A549 (cell line): ENCODE data around the gene CEACAM16.

Experiments
- CEBPB ChIP-seq, 2 experiments: fragments of >200 bp in 1 of 2; sonication (Bioruptor Twin) in 1 of 2; formaldehyde crosslinking in 1 of 2; IDR thresholded peaks; 2 replicates each; pipeline ENCODE4 v1.6.1; 2012 to 2016
- JUN ChIP-seq, 2 experiments: fragments of >200 bp; sonication (Bioruptor Twin); formaldehyde crosslinking; IDR thresholded peaks; 2 replicates in 1 of 2; 3 replicates in 1 of 2; pipeline ENCODE4 v1.6.1; 2016 to 2017
- POLR2A ChIP-seq: IDR thresholded peaks from 2 replicates; pipeline ENCODE4 v1.6.1; 2012; ENCODE audit warnings: mild to moderate bottlenecking, low read length
- RNF2 ChIP-seq: fragments of 200-600 bp; sonication (generic); IDR thresholded peaks from 2 replicates; pipeline ENCODE4 v1.6.1; 2016; ENCODE audit warnings: low read depth, mild to moderate bottlenecking, antibody characterized with exemption, moderate library complexity, borderline replicate concordance
- ZC3H11A ChIP-seq: fragments of 450-650 bp; IDR thresholded peaks from 2 replicates; pipeline ENCODE4 v1.6.1; 2014; ENCODE audit warnings: antibody characterized with exemption, mild to moderate bottlenecking
- ZFP36 ChIP-seq: fragments of 450-650 bp; IDR thresholded peaks from 2 replicates; pipeline ENCODE4 v1.6.1; 2014; ENCODE audit warnings: borderline replicate concordance; ENCODE audit not compliant: partially characterized antibody
- TF ChIP-seq, protein P1 (sequence below): fragments of >200 bp; sonication (Bioruptor Twin); formaldehyde crosslinking; IDR thresholded peaks from 3 replicates; pipeline ENCODE4 v1.5.1; 2016
- TF ChIP-seq, protein P2 (sequence below): IDR thresholded peaks from 2 replicates; pipeline ENCODE4 v1.6.1; 2012

DNA sequence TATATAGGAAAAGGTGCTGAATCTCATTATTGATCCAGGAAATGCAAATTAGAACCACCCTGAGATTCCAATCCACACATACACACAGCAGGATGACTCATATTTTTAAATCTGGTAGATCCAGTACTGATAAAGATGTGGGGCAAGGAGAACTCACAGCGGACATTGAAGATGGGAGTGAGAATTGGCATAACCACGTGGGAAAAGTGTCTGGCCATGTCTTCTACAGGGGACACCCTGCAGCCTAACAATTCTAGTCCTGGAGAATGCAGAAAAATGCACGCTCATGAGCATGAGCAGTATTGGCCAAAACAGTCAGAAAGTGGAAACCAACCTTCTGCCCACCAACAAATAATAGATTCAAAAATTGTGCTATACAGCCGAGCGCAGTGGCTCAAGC is 36.1 kb downstream of the CEACAM16 start:
- no peak for TF ChIP-seq POLR2A
- TF ChIP-seq CEBPB (IDR thresholded peaks at IDR 0.05) = no peak
- TF ChIP-seq, protein P1, sequence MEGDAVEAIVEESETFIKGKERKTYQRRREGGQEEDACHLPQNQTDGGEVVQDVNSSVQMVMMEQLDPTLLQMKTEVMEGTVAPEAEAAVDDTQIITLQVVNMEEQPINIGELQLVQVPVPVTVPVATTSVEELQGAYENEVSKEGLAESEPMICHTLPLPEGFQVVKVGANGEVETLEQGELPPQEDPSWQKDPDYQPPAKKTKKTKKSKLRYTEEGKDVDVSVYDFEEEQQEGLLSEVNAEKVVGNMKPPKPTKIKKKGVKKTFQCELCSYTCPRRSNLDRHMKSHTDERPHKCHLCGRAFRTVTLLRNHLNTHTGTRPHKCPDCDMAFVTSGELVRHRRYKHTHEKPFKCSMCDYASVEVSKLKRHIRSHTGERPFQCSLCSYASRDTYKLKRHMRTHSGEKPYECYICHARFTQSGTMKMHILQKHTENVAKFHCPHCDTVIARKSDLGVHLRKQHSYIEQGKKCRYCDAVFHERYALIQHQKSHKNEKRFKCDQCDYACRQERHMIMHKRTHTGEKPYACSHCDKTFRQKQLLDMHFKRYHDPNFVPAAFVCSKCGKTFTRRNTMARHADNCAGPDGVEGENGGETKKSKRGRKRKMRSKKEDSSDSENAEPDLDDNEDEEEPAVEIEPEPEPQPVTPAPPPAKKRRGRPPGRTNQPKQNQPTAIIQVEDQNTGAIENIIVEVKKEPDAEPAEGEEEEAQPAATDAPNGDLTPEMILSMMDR = no peak
- TF ChIP-seq ZC3H11A = no peak
- TF ChIP-seq RNF2 = no peak
- no peak for TF ChIP-seq ZFP36
- TF ChIP-seq JUN (IDR thresholded peaks at IDR 0.05) = 0 out of 5 replicates have a peak, but pooled peaks of 1 of the 2 experiments have one; percentile 25
- TF ChIP-seq, protein P2, sequence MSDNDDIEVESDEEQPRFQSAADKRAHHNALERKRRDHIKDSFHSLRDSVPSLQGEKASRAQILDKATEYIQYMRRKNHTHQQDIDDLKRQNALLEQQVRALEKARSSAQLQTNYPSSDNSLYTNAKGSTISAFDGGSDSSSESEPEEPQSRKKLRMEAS = peak; percentile 55
